GM18907 (cell line): ENCODE measurements around the gene ZNF563.
A peak's percentile ranks its signal among the peaks of the same experiment; 100 is the strongest.
"Not testable (repeated sequence)": the region's sequence is repeated elsewhere in the genome, so short reads cannot be mapped to it uniquely, and the experiment has no call there.

Experiments
- ATAC-seq: cut with Tn5 transposase; IDR thresholded peaks from one replicate; pipeline ENCODE4 v1.9.1; 2021; ENCODE audit warnings: mild to moderate bottlenecking, moderate library complexity; ENCODE audit not compliant: unreplicated experiment

The ZNF563 gene

GRCh38 chr19:12333162-12334159 is at the start of gene ZNF563:
TSS of gene ZNF563 (minus strand) at chr19:12333633. CDS start at chr19:12333482, 151 bp downstream.
- ATAC-seq, result peak; percentile 90

GRCh38 chr19:12380444-12380737 is 47.0 kb upstream of the ZNF563 start:
- no peak for ATAC-seq

- no peak for ATAC-seq
Measured at GRCh38 chr19:12379732-12380443, 46.5 kb upstream of the ZNF563 start.

- ATAC-seq, result no peak
Measured at GRCh38 chr19:12374026-12374425, 40.6 kb upstream of the ZNF563 start.

DNA sequence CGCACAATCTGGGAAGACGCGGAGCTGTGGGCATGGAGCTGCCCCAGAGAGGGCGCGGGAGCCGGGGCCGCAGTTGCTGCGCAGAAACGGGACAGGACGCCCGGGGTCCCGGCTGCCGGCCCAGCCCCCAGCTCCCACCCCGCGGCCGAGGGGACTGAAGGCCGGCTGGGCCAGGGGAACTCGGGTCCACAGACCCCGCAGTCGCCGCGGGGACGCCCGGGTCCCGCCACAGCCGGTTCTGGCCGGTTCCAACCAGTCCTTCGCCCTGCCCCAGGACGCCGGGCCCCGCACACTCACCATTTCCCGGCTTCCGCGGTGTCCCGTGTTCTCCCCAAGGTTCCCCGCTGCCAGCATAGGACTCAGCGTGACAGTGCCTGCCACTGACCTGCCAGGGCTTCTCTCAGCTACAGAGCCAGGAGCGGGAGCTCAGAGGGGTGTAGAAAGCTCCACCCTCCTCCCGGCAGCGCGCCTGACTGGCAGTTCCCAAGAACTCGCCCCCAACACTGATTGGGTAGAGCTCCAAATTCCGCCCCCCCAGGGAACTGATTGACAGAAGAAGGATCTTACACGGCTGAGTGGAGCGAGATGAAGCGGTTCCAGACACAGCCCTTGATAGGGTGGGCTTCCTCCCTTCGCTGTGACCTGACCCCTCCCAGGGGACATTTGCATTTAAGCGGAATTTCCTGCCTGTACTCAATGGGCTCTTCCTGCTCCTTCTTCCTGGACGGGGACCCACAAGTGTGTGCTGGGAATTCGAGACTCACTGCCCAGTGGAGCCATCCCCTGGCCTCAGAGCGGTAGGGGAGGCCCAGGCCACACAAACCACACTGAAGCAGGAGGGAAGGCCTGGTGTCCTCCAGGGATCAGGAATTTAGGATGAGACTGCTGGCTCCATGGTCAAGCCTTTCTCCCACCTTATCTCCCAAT is 32.1 kb upstream of the ZNF563 start, which contains the start of gene ZNF442:
Gene ZNF442 (minus strand): TSS at position 448 of the 927 bp plus-strand sequence. CDS start 2,052 bp downstream, outside the sequence.
- ATAC-seq, result peak; percentile 95

GRCh38 chr19:12364391-12365235 is 31.2 kb upstream of the ZNF563 start:
- ATAC-seq, result no peak

DNA sequence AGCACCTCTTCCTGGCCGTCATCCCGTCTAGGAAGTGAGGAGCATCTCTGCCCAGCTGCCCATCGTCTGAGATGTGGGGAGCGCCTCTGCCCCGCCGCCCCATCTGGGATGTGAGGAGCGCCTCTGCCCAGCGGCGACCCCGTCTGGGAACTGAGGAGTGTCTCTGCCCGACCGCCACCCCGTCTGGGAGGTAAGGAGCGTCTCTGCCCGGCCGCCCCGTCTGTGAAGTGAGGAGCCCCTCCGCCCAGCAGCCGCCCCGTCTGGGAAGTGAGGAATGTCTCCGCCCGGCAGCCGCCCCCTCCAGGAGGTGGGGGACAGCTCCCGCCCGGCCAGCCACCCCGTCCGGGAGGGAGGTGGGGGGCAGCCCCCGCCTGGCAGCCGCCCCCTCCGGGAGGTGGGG is 28.8 kb upstream of the ZNF563 start:
- not testable (repeated sequence) for ATAC-seq

DNA sequence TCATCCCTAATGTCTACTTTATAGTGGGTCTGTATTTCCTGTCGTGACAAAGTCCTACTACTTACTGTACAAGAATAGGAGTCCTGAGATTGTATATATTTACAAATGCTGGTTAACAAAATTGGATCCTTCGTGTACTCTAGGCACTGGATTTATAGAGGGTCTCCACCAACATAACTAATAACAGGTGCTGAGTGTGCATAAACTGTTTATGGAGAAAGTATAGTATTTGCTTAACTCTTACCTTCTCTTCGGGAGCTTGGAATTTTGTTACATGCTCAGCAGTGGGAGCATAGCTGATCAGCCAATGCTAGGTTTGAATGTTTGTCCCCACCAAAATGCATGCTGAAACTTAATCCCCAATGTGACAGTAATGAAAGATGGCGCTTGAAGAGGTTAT is 19.9 kb upstream of the ZNF563 start:
- no peak for ATAC-seq

DNA sequence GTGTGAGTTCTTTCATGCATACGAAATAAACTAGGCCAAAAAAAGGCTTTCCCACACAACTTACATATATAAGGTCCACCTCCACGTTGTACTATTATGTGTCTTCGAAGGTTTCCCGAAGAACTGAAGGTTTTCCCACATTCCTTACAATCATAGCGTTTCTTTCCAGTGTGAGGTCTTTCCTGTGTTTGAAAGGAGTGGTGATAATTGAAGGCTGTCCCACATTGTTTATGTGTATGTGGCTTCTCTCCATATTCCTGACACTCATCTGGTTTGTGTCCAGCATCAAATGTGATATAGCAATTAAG is 17.4 kb upstream of the ZNF563 start:
- ATAC-seq, result no peak

- ATAC-seq, result no peak
Measured at GRCh38 chr19:12350185-12350889, 16.9 kb upstream of the ZNF563 start.

DNA sequence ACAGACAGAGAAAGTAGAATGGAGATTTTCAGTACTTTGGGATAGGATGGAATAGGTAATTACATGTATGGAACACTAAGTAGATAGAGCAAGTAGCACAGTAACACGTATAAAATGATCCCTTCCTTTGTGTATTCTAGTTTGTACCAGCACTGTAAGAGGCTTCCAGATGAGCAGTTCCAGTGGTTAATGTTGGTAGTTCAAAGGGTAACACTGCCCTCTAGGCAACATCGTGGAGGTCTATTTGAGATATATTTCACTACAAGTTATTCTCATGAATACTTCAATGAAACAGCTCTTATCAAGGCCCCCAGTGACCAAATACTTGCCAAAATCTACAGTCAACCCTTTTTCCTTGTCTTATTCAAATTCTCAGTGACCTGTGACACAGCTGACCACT is 13.5 kb upstream of the ZNF563 start:
- no peak for ATAC-seq

DNA sequence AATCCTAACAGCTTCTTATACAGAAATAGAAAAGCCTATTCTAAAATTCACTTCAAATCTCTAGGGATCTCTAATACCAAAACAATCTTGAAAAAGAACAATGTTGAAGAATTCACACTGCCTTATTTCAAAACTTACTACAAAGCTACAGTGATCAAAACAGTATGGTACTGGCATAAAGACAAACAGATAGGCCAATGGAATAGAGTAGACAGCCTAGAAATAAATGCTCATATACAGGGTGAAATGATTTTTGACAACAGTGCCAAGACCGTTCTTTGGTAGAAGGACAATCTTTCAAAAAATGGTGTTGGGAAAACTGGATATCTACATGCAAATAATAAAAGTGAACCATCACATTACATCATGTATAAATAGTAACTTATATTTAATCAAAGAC is 11.8 kb upstream of the ZNF563 start:
- no peak for ATAC-seq

DNA sequence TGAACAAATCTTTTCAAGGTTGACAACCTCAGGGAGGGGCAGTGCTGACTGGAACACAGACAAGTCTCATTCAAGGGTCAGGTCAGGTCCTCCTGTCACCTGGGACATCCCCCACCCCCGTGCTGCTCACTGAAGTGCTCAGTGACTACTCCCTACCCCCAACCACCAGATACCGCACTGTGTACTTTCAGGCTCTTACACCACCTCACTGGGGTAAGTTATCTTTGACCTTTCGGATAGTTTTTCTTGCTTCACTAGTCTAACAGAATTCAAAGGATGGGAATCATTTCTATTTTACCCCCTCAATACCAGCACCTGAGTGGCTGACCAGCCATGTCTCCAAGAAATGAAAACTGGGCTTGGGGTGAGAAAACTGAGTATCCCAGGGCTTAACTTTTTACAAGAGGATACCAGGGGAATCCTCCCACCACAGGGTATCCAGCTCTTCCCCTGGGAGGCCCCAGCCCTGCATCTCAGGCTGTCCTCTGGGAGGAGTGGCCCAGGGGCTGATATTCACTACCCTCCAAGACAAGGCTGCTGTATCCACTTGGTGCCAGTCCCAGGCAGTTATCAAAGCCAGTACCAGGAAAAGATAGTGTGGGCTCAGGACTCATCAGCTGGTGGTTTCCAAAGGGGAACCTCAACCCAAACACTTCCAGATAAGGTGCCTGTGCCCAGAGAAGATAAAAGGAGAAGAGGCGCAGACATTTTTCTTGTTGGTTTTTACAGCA is 2.1 kb downstream of the ZNF563 start:
- ATAC-seq, result no peak

- ATAC-seq, result no peak
Measured at GRCh38 chr19:12330340-12330739, 3.1 kb downstream of the ZNF563 start.

GRCh38 chr19:12325690-12326089 is 7.7 kb downstream of the ZNF563 start:
- ATAC-seq, result no peak

DNA sequence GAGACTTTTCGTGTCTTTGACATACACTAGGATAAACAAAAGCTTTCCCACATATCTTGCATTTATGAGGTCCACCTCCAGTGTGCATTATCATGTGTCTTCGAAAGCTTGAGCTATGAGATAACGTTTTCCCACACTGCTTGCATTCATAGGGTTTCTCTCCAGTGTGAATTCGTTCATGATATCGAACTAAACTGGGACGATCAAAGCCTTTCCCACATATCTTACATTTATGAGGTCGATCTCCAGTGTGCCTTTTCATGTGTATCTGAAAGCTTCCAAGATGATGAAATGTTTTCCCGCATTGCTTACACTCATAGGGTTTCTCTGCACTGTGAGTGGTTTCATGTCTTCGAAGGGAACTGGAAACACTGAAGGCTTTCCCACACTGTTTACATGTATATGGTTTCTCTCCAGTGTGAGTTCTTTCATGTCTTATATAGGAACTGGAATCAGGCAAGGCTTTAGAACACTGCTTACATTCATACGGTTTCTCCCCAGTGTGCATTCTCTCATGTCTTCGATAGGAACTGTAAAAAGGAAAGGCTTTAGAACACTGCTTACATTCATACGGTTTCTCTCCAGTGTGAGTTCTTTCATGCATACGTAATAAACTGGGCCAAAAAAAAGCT is 14.5 kb downstream of the ZNF563 start:
- ATAC-seq, result no peak

- ATAC-seq, result no peak
Measured at GRCh38 chr19:12314553-12314952, 18.9 kb downstream of the ZNF563 start.

DNA sequence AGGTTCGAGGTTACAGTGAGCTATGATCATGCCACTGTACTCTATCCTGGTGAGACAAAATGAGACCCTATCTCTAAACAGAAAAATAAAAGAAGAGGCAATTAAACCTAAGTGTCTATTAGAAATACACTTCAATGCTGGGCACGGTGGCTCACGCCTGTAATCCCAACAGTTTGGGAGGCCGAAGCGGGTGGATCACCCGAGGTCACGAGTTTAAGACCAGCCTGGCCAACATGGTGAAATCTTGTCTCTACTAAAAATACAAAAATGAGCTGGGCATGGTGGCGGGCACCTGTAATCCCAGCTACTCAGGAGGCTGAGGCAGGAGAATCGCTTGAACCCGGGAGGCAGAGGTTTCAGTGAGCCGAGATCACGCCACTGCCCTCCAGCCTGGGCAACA is 24.5 kb downstream of the ZNF563 start:
- ATAC-seq, result not testable (repeated sequence)
